ENCODE data around the gene MAML2. TPM values are rescaled to one million over a fixed set of nuclear protein-coding genes. Genes with fewer than 3 reads are reported as not detected.

The MAML2 gene
- total and polyA plus RNA-seq, 4 donors = 0.56 to 2.1 (median 1.4) TPM

- no peak for DNase-seq (ENCODE audit: low spot score)
- Histone ChIP-seq H3K9me3 (ENCODE audit: control insufficient read depth in 4 of 4, low read length in 3 of 4) (no peaks in the 10 kb centered on the region), H3K4me3 (ENCODE audit: low read depth in 1 of 3, low read length in 3 of 3) (no peak overlapping the region), H3K36me3 (ENCODE audit: control insufficient read depth in 4 of 4, insufficient read depth in 3 of 4, low read depth in 1 of 4, low read length in 3 of 4) (no peaks in the 10 kb centered on the region), H3K27me3 (ENCODE audit: control insufficient read depth in 4 of 4, insufficient read depth in 4 of 4, low read length in 3 of 4) (no peaks in the 10 kb centered on the region), H3K9ac (ENCODE audit: low read depth in 1 of 2, low read length in 2 of 2) (no peak overlapping the region), H3K27ac (ENCODE audit: low read depth in 1 of 2, low read length in 2 of 2) (peak overlapping the region; percentile 60 to 68), H3K4me1 (ENCODE audit: control insufficient read depth in 4 of 4, insufficient read depth in 4 of 4, low read length in 3 of 4) (peaks cover 0 to 3% (median 1%) of the 10 kb centered on the region in 4 donors)
- 80% methylated on average over 1 of the region's 1 CpG for WGBS
- TF ChIP-seq EGR1 (IDR thresholded peaks at IDR 0.05; ENCODE audit: low read depth in 2 of 2) = no peak
- no peak for TF ChIP-seq MAX (IDR thresholded peaks at IDR 0.05)
- no peak for TF ChIP-seq ZBTB33 (IDR thresholded peaks at IDR 0.05)
- TF ChIP-seq RXRA (IDR thresholded peaks at IDR 0.05) = no peak
- no peak for TF ChIP-seq NR2F2 (IDR thresholded peaks at IDR 0.05)
- TF ChIP-seq YY1 (IDR thresholded peaks at IDR 0.05) = no peak
- no peak for TF ChIP-seq TAF1 (conservative IDR thresholded peaks at IDR 0.05)
- TF ChIP-seq REST (IDR thresholded peaks at IDR 0.05) = no peak
- no peak for TF ChIP-seq FOXA2 (IDR thresholded peaks at IDR 0.05)
- no peak for TF ChIP-seq FOXA1 (IDR thresholded peaks at IDR 0.05)
- TF ChIP-seq CTCF (IDR thresholded peaks at IDR 0.05; ENCODE audit: low read depth, low read length, missing input control) = no peak
- no peak for TF ChIP-seq JUND (IDR thresholded peaks at IDR 0.05)
- no peak for TF ChIP-seq HNF4A (conservative IDR thresholded peaks at IDR 0.05)
- TF ChIP-seq SP1 (IDR thresholded peaks at IDR 0.05) = no peak
- no peak for TF ChIP-seq HNF4G (IDR thresholded peaks at IDR 0.05)
- TF ChIP-seq GABPA (IDR thresholded peaks at IDR 0.05 in 1 of 2, conservative IDR thresholded peaks at IDR 0.05 in 1 of 2) = no peak
- TF ChIP-seq ATF3 (IDR thresholded peaks at IDR 0.05) = no peak
- TF ChIP-seq RAD21 (IDR thresholded peaks at IDR 0.05) = no peak
Observed at GRCh38 chr11:96306071-96306470, 36.9 kb downstream of the MAML2 start.

Data from liver (tissue), 9 donors.